ENCODE measurements around the gene KDM4B. TPM values are rescaled to one million over a fixed set of nuclear protein-coding genes. Genes with fewer than 3 reads are reported as not detected.
A peak's percentile ranks its signal among the peaks of the same experiment; 100 is the strongest.

Gene KDM4B
- total and polyA plus RNA-seq, 2 of the 8 experiments (the other 6 are each of a cell fraction or from before 2014, with no cell fraction given) = 12.0 to 31.9 TPM

DNA sequence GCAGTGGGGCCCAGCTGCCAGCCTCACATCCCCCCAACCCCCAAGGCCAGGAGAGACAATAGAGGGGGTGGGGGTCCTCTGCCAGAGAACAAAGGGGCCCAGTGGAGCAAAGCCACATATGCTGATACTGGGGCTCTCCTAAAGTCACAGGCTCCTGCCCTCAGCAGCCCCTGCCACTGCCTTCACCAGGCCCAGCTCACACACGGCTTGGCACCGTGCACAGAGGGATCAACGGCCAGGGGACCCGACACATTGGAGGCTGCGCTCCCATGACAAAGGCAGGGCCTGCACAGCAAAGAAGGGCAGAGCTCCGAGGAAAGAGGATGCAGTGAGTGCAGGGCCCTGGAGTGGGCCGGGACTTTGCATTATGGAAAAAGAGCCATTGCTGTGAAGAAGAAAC, 146.4 kb downstream of the KDM4B start:
- no peaks in the 10 kb centered on the region for H3K23me2 ChIP-seq (ENCODE audit: low read depth, low read length)
- POLR2A ChIA-PET (ENCODE audit: partially characterized antibody) = interaction anchor here (1.1 to 1.3 kb wide), 3 partner anchors 9 to 36 kb away, joined by 3 to 4 read pairs (median 3); no protein-coding TSS in a partner anchor
- H3K27ac ChIP-seq (ENCODE audit: low read depth, low read length) = no peak overlapping the region
- no peaks in the 10 kb centered on the region for H3K27me3 ChIP-seq (replicated peaks in 1 of 4; ENCODE audit: control insufficient read depth in 3 of 4, extremely low read depth in 1 of 4, insufficient read depth in 3 of 4, low read length in 3 of 4)
- H2BK120ac ChIP-seq (replicated peaks; ENCODE audit: low read depth, low read length) = no peak overlapping the region
- peaks cover 2% of the 10 kb centered on the region; the same call in 1 of the 2 replicates for H3K79me1 ChIP-seq (ENCODE audit: low read depth, low read length)
- FAIRE-seq = no peak
- CTCF ChIA-PET (ENCODE audit: partially characterized antibody) = interaction anchor here (0.7 to 4.6 kb wide), 11 partner anchors 9 to 177 kb away, joined by 3 to 23 read pairs (median 4); no protein-coding TSS in a partner anchor
- no peak overlapping the region for H3K9ac ChIP-seq (replicated peaks in 1 of 4; ENCODE audit: extremely low read depth in 1 of 4, low read depth in 3 of 4, low read length in 3 of 4)
- no peak for DNase-seq (ENCODE audit: low read depth in 1 of 2, low spot score in 2 of 2)
- peaks cover 0 to 2% of the 10 kb centered on the region in 2 experiments; a peak in 1 of 4 replicates for H3K9me3 ChIP-seq (ENCODE audit: insufficient read depth in 2 of 2, low read depth in 1 of 2, low read length in 1 of 2)
- no peak overlapping the region; the same call in 1 of the 2 replicates for H2BK12ac ChIP-seq (ENCODE audit: low read depth, low read length)
- 0 out of 2 replicates have a peak overlapping the region, but pooled peaks have one; percentile 18 for H2BK20ac ChIP-seq (ENCODE audit: low read length)
- H3K56ac ChIP-seq (replicated peaks; ENCODE audit: insufficient read length, low read depth, low read length) = no peak overlapping the region
- WGBS, 2 experiments (ENCODE audit: extremely low coverage in 1 of 2, insufficient coverage in 1 of 2, insufficient read length in 1 of 2, insufficient replicate concordance in 2 of 2, low coverage in 1 of 2, low lambda C conversion rate in 2 of 2, missing lambda C conversion rate in 1 of 2) = 83% methylated on average over 7 of the region's 7 CpGs; no CpG with 5 or more reads in 1 of the 2 experiments
- no peak overlapping the region for H3K4me3 ChIP-seq (ENCODE audit: extremely low read depth in 1 of 4, insufficient read depth in 2 of 4, low read depth in 3 of 4, low read length in 4 of 4)
- no peak overlapping the region for H4K5ac ChIP-seq (ENCODE audit: insufficient read length, low read depth, low read length)
- H4K8ac ChIP-seq (ENCODE audit: extremely low read depth, insufficient read depth, low read length) = no peak overlapping the region; the same call in 1 of the 2 replicates
- H3K4me1 ChIP-seq (replicated peaks in 1 of 4; ENCODE audit: control insufficient read depth in 3 of 4, insufficient read depth in 4 of 4, low read length in 3 of 4) = peaks cover 0 to 34% (median 23%) of the 10 kb centered on the region in 4 experiments; a peak in 6 of 7 replicates
- peak overlapping the region; percentile 88; the same call in 1 of the 2 replicates for H2BK15ac ChIP-seq (ENCODE audit: low read length)
- no peak overlapping the region for H3K23ac ChIP-seq (ENCODE audit: insufficient read length)
- peak overlapping the region; percentile 61 for H4K91ac ChIP-seq (replicated peaks; ENCODE audit: insufficient read length, low read length)
- no peak overlapping the region for H3K14ac ChIP-seq (ENCODE audit: insufficient read length)
- no peak overlapping the region for H3K4ac ChIP-seq (replicated peaks; ENCODE audit: insufficient read length, low read depth, low read length)
- 0 out of 2 replicates have a peak overlapping the region, but pooled peaks have one; percentile 78 for H2BK5ac ChIP-seq (ENCODE audit: low read depth, low read length)
- peaks cover 0 to 3% (median 0%) of the 10 kb centered on the region in 4 experiments; a peak in 1 of 8 replicates for H3K36me3 ChIP-seq (ENCODE audit: control insufficient read depth in 2 of 4, insufficient read depth in 4 of 4, low read length in 3 of 4)
- H2AFZ ChIP-seq (ENCODE audit: low read length) = no peak overlapping the region
- peaks cover 0 to 1% of the 10 kb centered on the region in 2 experiments for H4K20me1 ChIP-seq (replicated peaks in 1 of 2; ENCODE audit: control insufficient read depth in 1 of 2, insufficient read depth in 2 of 2, low read length in 2 of 2)
- no peak overlapping the region for H2AK5ac ChIP-seq (ENCODE audit: low read depth, low read length)
- peak overlapping the region; percentile 38 for H3K18ac ChIP-seq (ENCODE audit: extremely low read depth, low read length)
- peak overlapping the region in 1 of 2 experiments; percentile 9; a peak in 2 of 4 replicates for H3K4me2 ChIP-seq (ENCODE audit: insufficient read depth in 1 of 2, low read depth in 2 of 2, low read length in 2 of 2)
- no peaks in the 10 kb centered on the region for H3K79me2 ChIP-seq (ENCODE audit: control insufficient read depth in 1 of 2, insufficient read depth in 2 of 2, low read length in 2 of 2)
- TF ChIP-seq POU5F1 (IDR thresholded peaks at IDR 0.05; ENCODE audit: low read depth, low read length) (no peak), TAF7 (optimal IDR thresholded peaks at IDR 0.05; ENCODE audit: borderline replicate concordance, low read depth, low read length) (no peak), PHF8 (conservative IDR thresholded peaks at IDR 0.05; ENCODE audit: low read depth, low read length) (no peak), SP2 (IDR thresholded peaks at IDR 0.05; ENCODE audit: low read length) (no peak), EP300 (IDR thresholded peaks at IDR 0.05; ENCODE audit: borderline replicate concordance in 1 of 2, low read depth in 2 of 2, low read length in 2 of 2) (no peak), POLR2A (IDR thresholded peaks at IDR 0.05; ENCODE audit: control extremely low read depth in 1 of 2, low read depth in 2 of 2, low read length in 2 of 2) (no peak), SIN3A (conservative IDR thresholded peaks at IDR 0.05 in 1 of 2, IDR thresholded peaks at IDR 0.05 in 1 of 2; ENCODE audit: low read depth in 1 of 2, low read length in 2 of 2) (no peak), MAFK (IDR thresholded peaks at IDR 0.05; ENCODE audit: low read depth, low read length) (no peak), CREB1 (IDR thresholded peaks at IDR 0.05) (no peak), NRF1 (IDR thresholded peaks at IDR 0.05; ENCODE audit: low read depth, low read length) (no peak)
- TF ChIP-seq, protein P1, sequence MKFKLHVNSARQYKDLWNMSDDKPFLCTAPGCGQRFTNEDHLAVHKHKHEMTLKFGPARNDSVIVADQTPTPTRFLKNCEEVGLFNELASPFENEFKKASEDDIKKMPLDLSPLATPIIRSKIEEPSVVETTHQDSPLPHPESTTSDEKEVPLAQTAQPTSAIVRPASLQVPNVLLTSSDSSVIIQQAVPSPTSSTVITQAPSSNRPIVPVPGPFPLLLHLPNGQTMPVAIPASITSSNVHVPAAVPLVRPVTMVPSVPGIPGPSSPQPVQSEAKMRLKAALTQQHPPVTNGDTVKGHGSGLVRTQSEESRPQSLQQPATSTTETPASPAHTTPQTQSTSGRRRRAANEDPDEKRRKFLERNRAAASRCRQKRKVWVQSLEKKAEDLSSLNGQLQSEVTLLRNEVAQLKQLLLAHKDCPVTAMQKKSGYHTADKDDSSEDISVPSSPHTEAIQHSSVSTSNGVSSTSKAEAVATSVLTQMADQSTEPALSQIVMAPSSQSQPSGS (IDR thresholded peaks at IDR 0.05; ENCODE audit: low read length) = no peak
